ENCODE measurements around the gene MICALL2.

MICALL2 gene

DNA sequence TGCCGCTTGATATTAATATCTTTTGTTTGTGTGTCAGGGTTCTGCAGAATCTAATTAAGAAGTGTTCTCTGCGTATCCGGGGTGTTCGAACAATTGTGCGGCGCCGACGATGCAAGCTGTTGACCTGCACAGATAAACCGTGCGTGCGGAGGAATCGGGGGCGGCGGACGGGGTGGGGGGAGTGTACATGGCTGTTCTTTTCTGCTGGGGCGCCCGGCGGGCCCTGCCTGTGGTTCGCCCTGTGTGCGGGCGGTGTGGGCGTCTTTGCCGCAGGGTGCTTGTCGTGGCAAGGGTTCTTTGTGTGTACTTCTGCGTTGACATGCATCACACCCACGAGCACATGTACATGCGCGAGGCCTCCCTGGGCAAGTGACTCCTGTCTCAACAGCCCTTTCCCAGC, 47.9 kb downstream of the MICALL2 start:
- H3K27ac ChIP-seq (ENCODE audit: low read length), result no peak overlapping the region

GRCh38 chr7:1410992-1411391, 48.3 kb downstream of the MICALL2 start:
- peaks cover 6% of the 10 kb centered on the region for H3K4me1 ChIP-seq (ENCODE audit: control insufficient read depth, insufficient read depth, low read length)
- H3K9ac ChIP-seq (ENCODE audit: low read length in 2 of 2), result no peak overlapping the region
- no peak overlapping the region for H3K4me3 ChIP-seq (ENCODE audit: low read length in 2 of 2)
- no peak overlapping the region for H3K27ac ChIP-seq (ENCODE audit: low read length)
- no peaks in the 10 kb centered on the region for H3K9me3 ChIP-seq (ENCODE audit: control insufficient read depth in 2 of 2, low read length in 2 of 2)
- H3K27me3 ChIP-seq (ENCODE audit: control insufficient read depth in 1 of 2, insufficient read depth in 2 of 2, low read length in 2 of 2), result peaks cover 41 to 54% of the 10 kb centered on the region in 2 donors
- H3K36me3 ChIP-seq (ENCODE audit: control insufficient read depth in 2 of 2, insufficient read depth in 2 of 2, low read length in 2 of 2), result no peaks in the 10 kb centered on the region

More for the DNA sequence above, 47.9 kb downstream of the MICALL2 start:
- Histone ChIP-seq H3K27me3 (ENCODE audit: control insufficient read depth in 1 of 2, insufficient read depth in 2 of 2, low read length in 2 of 2) (peaks cover 37 to 51% of the 10 kb centered on the region in 2 donors), H3K9ac (ENCODE audit: low read length in 2 of 2) (no peak overlapping the region), H3K4me3 (ENCODE audit: low read length in 2 of 2) (no peak overlapping the region), H3K4me1 (ENCODE audit: control insufficient read depth, insufficient read depth, low read length) (peaks cover 6% of the 10 kb centered on the region), H3K36me3 (ENCODE audit: control insufficient read depth in 2 of 2, insufficient read depth in 2 of 2, low read length in 2 of 2) (no peaks in the 10 kb centered on the region), H3K9me3 (ENCODE audit: control insufficient read depth in 2 of 2, low read length in 2 of 2) (no peaks in the 10 kb centered on the region)

DNA sequence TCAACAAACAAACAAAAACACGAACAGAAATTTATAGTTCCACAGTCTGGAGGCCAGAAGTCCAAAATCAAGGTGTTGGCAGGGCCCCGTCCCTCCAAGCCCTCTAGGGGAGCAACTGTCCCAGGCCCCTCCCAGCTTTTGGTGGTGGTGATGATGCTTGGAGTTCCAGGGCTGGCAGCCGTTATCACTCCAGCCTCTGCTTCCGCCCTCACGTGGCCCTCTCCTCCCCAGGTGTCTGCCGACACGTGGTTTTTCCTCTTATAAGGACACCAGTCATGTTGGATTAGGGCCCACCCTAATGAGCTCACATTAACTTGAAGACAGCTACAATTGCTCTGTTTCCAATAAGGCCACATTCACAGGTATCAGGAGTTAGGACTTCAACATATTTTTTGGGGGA, 49.7 kb downstream of the MICALL2 start:
- Histone ChIP-seq H3K36me3 (ENCODE audit: control insufficient read depth in 2 of 2, insufficient read depth in 2 of 2, low read length in 2 of 2) (no peaks in the 10 kb centered on the region), H3K27me3 (ENCODE audit: control insufficient read depth in 1 of 2, insufficient read depth in 2 of 2, low read length in 2 of 2) (peaks cover 44 to 62% of the 10 kb centered on the region in 2 donors), H3K4me3 (ENCODE audit: low read length in 2 of 2) (no peak overlapping the region), H3K4me1 (ENCODE audit: control insufficient read depth, insufficient read depth, low read length) (peaks cover 6% of the 10 kb centered on the region), H3K27ac (ENCODE audit: low read length) (no peak overlapping the region), H3K9me3 (ENCODE audit: control insufficient read depth in 2 of 2, low read length in 2 of 2) (no peaks in the 10 kb centered on the region), H3K9ac (ENCODE audit: low read length in 2 of 2) (no peak overlapping the region)

- Histone ChIP-seq H3K9ac (ENCODE audit: low read length in 2 of 2) (no peak overlapping the region), H3K9me3 (ENCODE audit: control insufficient read depth in 2 of 2, low read length in 2 of 2) (no peaks in the 10 kb centered on the region), H3K27me3 (ENCODE audit: control insufficient read depth in 1 of 2, insufficient read depth in 2 of 2, low read length in 2 of 2) (peaks cover 50 to 67% of the 10 kb centered on the region in 2 donors), H3K27ac (ENCODE audit: low read length) (no peak overlapping the region), H3K36me3 (ENCODE audit: control insufficient read depth in 2 of 2, insufficient read depth in 2 of 2, low read length in 2 of 2) (no peaks in the 10 kb centered on the region), H3K4me3 (ENCODE audit: low read length in 2 of 2) (no peak overlapping the region), H3K4me1 (ENCODE audit: control insufficient read depth, insufficient read depth, low read length) (peaks cover 6% of the 10 kb centered on the region)
Measured at GRCh38 chr7:1408466-1408865, 50.8 kb downstream of the MICALL2 start.

DNA sequence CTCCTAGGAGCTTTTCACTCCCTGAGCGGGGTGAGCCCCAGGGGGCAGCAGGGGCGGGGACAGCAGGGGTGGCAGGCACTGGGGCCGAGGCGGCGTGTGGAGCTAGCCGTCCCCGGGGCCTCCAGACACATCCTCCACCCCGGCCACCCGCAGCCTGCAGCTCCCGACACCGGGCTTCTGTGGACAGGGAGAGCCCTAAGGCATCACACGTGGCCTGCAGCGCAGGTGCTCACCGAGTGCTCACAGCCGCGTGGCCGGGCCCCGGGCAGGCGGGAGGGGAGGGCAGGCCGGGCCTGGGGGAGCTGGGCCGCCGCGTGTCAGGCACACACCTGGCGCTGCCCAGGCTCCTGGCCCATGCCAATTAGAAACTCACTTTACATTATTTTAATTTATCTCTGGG, 51.4 kb downstream of the MICALL2 start:
- Histone ChIP-seq H3K4me3 (ENCODE audit: low read length in 2 of 2) (no peak overlapping the region), H3K9me3 (ENCODE audit: control insufficient read depth in 2 of 2, low read length in 2 of 2) (peaks cover 2 to 3% of the 10 kb centered on the region in 2 donors), H3K4me1 (ENCODE audit: control insufficient read depth, insufficient read depth, low read length) (peaks cover 6% of the 10 kb centered on the region), H3K27me3 (ENCODE audit: control insufficient read depth in 1 of 2, insufficient read depth in 2 of 2, low read length in 2 of 2) (peaks cover 55 to 67% of the 10 kb centered on the region in 2 donors), H3K27ac (ENCODE audit: low read length) (no peak overlapping the region), H3K36me3 (ENCODE audit: control insufficient read depth in 2 of 2, insufficient read depth in 2 of 2, low read length in 2 of 2) (no peaks in the 10 kb centered on the region), H3K9ac (ENCODE audit: low read length in 2 of 2) (no peak overlapping the region)

GRCh38 chr7:1404898-1405548, 54.2 kb downstream of the MICALL2 start:
- no peak overlapping the region for H3K27ac ChIP-seq (ENCODE audit: low read length)
- H3K36me3 ChIP-seq (ENCODE audit: control insufficient read depth in 2 of 2, insufficient read depth in 2 of 2, low read length in 2 of 2), result no peaks in the 10 kb centered on the region
- peaks cover 8 to 14% of the 10 kb centered on the region in 2 donors for H3K9me3 ChIP-seq (ENCODE audit: control insufficient read depth in 2 of 2, low read length in 2 of 2)
- H3K4me1 ChIP-seq (ENCODE audit: control insufficient read depth, insufficient read depth, low read length), result no peaks in the 10 kb centered on the region
- no peak overlapping the region for H3K4me3 ChIP-seq (ENCODE audit: low read length in 2 of 2)
- no peak overlapping the region for H3K9ac ChIP-seq (ENCODE audit: low read length in 2 of 2)
- H3K27me3 ChIP-seq (ENCODE audit: control insufficient read depth in 1 of 2, insufficient read depth in 2 of 2, low read length in 2 of 2), result peaks cover 55% of the 10 kb centered on the region in 2 donors

- Histone ChIP-seq H3K4me3 (ENCODE audit: low read length in 2 of 2) (no peak overlapping the region), H3K27me3 (ENCODE audit: control insufficient read depth in 1 of 2, insufficient read depth in 2 of 2, low read length in 2 of 2) (peaks cover 54 to 55% of the 10 kb centered on the region in 2 donors), H3K27ac (ENCODE audit: low read length) (no peak overlapping the region), H3K4me1 (ENCODE audit: control insufficient read depth, insufficient read depth, low read length) (no peaks in the 10 kb centered on the region), H3K36me3 (ENCODE audit: control insufficient read depth in 2 of 2, insufficient read depth in 2 of 2, low read length in 2 of 2) (no peaks in the 10 kb centered on the region), H3K9ac (ENCODE audit: low read length in 2 of 2) (no peak overlapping the region), H3K9me3 (ENCODE audit: control insufficient read depth in 2 of 2, low read length in 2 of 2) (peaks cover 8 to 14% of the 10 kb centered on the region in 2 donors)
Measured at GRCh38 chr7:1404460-1404809, 54.8 kb downstream of the MICALL2 start.

- Histone ChIP-seq H3K4me3 (ENCODE audit: low read length in 2 of 2) (no peak overlapping the region), H3K27ac (ENCODE audit: low read length) (no peak overlapping the region), H3K36me3 (ENCODE audit: control insufficient read depth in 2 of 2, insufficient read depth in 2 of 2, low read length in 2 of 2) (no peaks in the 10 kb centered on the region), H3K9me3 (ENCODE audit: control insufficient read depth in 2 of 2, low read length in 2 of 2) (peaks cover 8 to 14% of the 10 kb centered on the region in 2 donors), H3K27me3 (ENCODE audit: control insufficient read depth in 1 of 2, insufficient read depth in 2 of 2, low read length in 2 of 2) (peaks cover 49% of the 10 kb centered on the region in 2 donors), H3K9ac (ENCODE audit: low read length in 2 of 2) (no peak overlapping the region), H3K4me1 (ENCODE audit: control insufficient read depth, insufficient read depth, low read length) (no peaks in the 10 kb centered on the region)
Measured at GRCh38 chr7:1403638-1404459, 55.4 kb downstream of the MICALL2 start.

DNA sequence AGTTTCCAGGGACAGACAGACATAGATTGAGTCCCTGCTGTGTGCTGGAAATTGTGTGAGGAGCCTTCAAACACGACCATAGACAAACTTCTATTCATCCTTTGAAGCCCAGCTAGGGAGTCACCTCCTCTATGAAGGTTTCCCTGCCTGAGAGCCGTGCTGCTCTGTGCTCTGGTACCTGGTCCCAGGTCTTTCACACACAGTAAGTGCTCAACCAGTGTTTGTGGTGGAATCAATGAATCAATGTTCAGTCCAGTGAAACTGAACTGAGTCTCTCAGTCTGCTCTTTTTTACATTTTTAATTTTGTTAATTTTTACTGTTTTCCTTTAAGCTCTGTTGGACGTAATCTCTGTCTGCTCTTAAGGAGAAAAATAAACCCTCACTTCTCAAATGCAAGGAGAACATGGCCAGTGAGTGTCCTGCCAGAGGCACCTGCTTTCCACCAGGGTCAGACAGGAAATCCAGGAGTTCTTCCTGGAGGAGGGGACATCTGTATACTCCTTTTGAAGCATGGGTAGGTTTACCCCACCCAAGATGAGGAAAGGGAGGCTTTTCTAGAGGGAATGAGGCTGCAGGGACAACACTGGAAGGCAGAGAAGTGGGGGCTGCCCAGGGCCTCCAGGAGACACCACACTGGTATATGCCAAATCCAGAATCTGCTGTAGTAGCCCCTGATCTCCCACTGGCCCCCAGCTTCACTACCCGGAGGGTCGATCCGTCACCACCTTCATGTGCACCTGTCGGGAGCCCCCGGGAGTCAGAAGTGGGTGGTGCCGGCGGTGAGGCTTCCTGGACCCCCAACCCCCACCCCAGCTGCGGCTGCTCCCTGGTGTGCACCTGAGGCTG, 56.3 kb downstream of the MICALL2 start:
- Histone ChIP-seq H3K27ac (ENCODE audit: low read length) (no peak overlapping the region), H3K9ac (ENCODE audit: low read length in 2 of 2) (no peak overlapping the region), H3K36me3 (ENCODE audit: control insufficient read depth in 2 of 2, insufficient read depth in 2 of 2, low read length in 2 of 2) (no peaks in the 10 kb centered on the region), H3K4me1 (ENCODE audit: control insufficient read depth, insufficient read depth, low read length) (no peaks in the 10 kb centered on the region), H3K4me3 (ENCODE audit: low read length in 2 of 2) (no peak overlapping the region), H3K27me3 (ENCODE audit: control insufficient read depth in 1 of 2, insufficient read depth in 2 of 2, low read length in 2 of 2) (peaks cover 40 to 42% of the 10 kb centered on the region in 2 donors), H3K9me3 (ENCODE audit: control insufficient read depth in 2 of 2, low read length in 2 of 2) (peaks cover 8 to 14% of the 10 kb centered on the region in 2 donors)

- Histone ChIP-seq H3K27ac (ENCODE audit: low read length) (no peak overlapping the region), H3K9me3 (ENCODE audit: control insufficient read depth in 2 of 2, low read length in 2 of 2) (peaks cover 11 to 14% of the 10 kb centered on the region in 2 donors), H3K36me3 (ENCODE audit: control insufficient read depth in 2 of 2, insufficient read depth in 2 of 2, low read length in 2 of 2) (no peaks in the 10 kb centered on the region), H3K4me3 (ENCODE audit: low read length in 2 of 2) (no peak overlapping the region), H3K4me1 (ENCODE audit: control insufficient read depth, insufficient read depth, low read length) (no peaks in the 10 kb centered on the region), H3K9ac (ENCODE audit: low read length in 2 of 2) (no peak overlapping the region), H3K27me3 (ENCODE audit: control insufficient read depth in 1 of 2, insufficient read depth in 2 of 2, low read length in 2 of 2) (peaks cover 37 to 45% of the 10 kb centered on the region in 2 donors)
Measured at GRCh38 chr7:1402110-1402790, 57.0 kb downstream of the MICALL2 start.

Data from stomach smooth muscle (tissue), 2 donors.